HL-60/S4 (cell line): ENCODE data around the gene KATNB1.
"Not testable (repeated sequence)": the region's sequence is repeated elsewhere in the genome, so short reads cannot be mapped to it uniquely, and the experiment has no call there.

ENCODE experiments used
- in situ Hi-C: fragments of 300-500 bp; cut with MboI; formaldehyde crosslinking; loops from 2 replicates; pipeline ENCODE4 v1.14.3; 2022; ENCODE audit warnings: low sequenced_read_pairs

Gene KATNB1

DNA sequence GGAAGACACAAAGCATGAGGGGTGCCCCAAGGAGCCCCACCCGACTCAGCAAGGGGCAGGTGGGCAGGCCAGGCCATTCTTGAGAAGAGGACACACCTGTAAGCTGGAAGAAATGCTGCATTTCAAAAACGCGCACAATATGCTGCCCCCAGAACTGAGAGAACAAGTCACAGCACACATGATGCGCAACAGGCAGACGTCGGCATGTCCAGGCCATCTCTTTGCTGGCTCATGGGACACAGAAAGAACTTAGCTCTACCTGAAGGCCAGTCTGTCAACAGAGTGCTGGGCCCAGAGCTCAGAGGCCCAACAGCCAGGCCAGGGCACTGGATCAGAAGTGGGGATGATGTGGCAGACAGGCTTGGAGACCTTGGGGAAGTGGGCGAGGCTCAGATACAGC, 48.8 kb downstream of the KATNB1 start:
- in situ Hi-C loops = no loop called here

DNA sequence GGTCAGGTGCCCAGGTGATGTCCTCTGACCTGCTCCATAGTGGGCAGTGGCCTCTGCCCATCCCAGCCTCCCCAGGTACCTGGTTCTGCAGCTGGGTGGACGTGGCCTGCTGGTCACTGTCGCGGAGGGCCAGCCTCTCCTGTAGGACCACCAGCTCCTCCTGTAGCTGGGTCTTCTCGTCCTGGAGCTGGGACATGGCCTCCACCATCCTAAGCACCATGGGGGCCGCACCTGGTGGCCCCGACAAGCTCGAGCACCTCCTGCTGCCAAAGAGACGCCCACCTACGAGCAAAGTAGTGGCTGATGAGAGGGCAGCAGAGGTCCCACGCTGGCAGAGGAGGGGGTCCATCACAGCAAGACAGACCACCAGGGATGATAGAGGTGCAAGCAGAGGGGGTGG, 49.8 kb downstream of the KATNB1 start:
- in situ Hi-C loops = no loop called here

DNA sequence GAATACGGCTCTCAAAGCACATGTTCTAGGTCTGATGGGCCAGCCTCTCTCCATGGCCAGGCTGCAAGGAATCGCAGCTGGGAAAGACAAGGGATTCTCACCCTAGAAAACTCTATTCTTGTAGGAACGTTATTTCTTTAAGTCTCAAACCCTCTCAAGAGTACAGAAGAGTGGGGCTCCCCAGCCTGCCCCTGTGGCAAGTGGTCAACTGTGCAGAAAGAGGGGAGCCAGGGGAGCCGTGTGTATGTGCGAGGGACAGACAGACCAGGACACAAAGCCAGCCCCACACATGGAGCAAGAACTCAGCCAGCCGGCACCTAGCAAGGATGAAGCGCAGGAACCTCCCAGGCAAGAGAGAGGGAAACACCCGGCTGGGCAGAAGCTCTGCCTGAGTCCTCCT, 50.4 kb downstream of the KATNB1 start:
- in situ Hi-C loops = no loop called here

DNA sequence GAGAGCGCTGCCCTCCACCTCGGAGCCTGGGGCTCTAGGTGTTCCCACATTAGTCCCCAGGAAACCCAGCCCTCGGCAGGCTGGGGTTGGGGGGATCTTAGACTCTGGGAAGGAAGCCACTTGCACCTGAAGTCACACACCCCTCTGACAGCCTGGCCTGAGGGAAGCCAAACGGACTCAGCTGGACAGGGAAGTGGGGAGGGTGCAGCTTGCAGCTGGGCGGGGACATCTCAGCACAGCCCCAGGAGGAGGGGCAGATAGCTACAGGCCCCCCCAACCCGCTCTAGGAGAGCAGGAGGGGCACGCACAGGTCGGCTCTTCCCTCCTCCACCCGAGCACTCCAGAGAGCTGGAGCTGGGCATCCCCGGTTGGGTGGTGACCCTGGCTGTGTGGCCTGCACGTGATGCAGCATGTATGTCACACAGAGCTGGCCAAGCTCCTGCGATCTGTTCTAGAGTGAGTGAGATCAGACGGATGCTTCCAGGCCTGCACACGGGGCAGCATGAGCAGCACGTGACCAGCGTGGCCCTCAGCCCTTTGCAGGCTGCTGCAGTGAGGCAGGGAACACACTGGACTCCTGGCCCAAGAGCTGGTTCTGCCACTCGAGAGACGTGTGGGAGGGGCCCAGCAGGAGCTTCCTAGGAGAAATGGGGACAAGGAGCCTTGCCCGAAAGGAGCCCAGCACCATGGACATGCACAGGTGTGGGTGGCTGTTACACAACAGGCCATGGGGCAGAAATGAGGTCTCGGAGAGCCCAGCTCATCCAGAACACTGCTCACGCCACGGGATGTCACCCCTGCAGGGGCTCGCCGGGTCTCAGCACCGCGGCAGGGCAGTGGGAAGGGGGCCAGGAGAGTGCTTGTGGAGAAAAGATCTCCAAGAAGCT, 51.3 kb downstream of the KATNB1 start:
- in situ Hi-C loops = no loop called here

DNA sequence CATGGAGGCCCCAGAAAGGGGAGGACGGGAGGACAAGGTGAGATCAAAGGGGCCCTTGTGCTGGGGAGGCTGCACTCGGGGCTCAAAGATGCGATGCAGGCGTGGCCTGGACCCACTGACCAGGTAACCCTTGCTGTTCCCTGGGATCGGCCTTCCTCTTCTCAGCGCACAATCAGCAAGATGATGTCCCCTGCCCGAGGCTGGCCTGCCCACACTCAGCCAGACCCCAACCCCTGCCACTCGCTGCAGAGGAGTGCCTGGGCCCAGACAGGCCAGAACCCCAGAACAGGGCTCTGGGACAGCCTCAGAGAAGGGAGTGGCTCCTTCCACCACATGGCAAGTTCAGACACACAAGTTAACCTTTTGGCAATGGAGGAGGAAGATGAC, 51.9 kb downstream of the KATNB1 start:
- in situ Hi-C loops = no loop called here

DNA sequence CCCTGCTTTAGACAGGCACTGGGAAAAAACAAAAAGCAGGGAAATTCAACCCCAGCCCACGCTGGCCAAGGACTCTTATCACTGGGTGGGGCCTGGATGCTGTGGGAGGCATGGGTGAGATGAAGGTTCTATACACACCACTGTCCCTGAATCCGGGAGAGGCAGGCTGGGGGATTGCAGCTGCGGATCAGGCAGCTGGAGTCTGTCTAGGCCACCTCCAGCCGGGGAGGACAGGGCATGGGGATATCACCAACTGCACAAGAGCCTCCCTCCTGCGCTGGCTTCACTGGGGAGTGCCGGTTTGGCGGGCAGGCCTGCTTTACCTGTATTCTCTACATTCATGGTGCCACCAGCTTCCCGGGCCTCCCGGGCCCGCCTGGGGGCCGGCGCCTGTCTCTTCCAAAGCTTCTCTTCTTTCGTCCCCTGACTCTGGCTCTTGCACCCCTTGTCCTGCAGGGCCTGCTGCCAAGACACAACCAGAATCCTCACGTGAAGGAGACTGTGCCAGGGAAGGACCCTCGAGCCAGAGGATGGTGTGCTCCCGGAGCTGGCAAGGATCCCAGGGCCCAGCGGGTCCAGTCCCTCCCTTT, 52.8 kb downstream of the KATNB1 start:
- in situ Hi-C loops = no loop called here

DNA sequence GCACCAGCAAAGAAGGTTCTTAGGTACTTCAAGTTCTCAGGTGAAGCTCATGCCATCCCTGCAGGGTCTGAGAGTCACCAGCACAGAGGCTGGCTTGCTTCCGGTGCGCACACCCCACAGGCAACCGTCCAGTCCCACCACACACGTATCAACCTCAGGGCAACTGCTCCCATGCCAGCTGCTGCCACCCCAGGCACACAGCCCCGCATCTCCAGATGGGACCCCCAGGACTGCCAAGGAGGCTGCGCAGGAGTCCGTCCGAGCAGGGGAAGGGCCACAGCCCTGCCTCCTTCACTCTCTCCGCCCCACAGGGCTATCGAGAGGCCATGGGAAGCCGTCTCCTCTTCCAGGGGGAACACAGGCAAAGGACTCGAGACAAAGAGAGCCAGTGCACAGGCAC, 53.4 kb downstream of the KATNB1 start:
- in situ Hi-C loops = no loop called here

DNA sequence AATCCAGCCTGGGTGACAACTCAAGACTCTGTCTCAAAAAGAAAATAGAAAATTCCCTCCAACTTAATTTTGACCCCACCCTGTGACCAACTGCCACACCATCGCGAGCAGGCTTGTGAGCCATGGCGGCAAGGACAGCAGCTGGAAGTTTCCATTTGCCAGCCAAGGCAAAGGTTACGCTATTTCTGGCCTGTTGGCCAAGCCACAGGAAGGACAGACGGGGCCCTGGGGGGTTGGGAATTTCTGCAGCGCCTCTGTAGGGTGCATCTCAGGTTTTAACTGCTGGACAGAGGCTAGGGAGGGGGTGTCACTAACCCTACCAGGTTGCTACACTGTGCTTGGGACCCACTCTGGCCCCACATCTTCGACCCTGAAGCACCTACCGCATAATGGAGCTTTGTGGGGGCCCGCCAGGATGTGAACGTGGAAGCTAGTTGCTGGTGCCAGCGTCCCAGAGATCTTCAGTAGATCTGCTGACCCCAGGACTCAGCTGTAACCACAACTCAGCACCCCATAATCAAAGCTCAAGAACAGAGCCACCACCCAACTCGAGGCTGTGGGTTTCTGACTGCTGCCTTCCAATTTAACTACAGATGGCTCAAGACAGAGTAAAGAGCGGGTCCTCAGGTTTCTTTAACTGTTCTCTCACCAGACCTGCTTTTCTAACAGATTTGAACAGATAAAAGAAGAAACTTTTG, 55.8 kb downstream of the KATNB1 start:
- in situ Hi-C loops = no loop called here

DNA sequence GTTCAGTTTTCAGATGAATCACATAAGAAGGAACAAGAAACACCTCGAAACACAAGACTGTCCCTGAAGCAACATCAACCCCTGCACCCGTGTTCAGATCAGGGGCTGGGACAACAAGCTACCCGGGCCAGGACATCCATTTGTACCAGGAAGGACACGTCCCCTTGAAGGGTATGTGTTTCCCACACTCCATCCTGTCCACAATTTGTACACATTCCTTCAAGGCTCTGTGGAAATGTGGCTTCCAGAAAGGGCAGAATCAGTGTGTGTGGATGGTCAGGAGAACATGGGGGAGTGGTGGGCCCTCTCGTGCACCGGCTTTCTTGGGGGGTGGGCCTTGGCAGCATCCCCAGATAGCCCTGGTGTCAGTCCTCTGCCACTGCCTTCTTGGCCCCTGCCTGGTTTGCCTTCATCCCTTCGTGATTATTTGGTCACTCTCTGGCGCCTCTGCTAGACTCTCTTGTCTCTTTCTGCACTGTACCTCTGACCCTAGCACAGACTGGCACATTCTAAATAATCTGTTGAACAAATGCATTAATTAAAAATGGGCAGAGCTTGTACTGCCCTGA, 56.4 kb downstream of the KATNB1 start:
- in situ Hi-C loops = no loop called here

DNA sequence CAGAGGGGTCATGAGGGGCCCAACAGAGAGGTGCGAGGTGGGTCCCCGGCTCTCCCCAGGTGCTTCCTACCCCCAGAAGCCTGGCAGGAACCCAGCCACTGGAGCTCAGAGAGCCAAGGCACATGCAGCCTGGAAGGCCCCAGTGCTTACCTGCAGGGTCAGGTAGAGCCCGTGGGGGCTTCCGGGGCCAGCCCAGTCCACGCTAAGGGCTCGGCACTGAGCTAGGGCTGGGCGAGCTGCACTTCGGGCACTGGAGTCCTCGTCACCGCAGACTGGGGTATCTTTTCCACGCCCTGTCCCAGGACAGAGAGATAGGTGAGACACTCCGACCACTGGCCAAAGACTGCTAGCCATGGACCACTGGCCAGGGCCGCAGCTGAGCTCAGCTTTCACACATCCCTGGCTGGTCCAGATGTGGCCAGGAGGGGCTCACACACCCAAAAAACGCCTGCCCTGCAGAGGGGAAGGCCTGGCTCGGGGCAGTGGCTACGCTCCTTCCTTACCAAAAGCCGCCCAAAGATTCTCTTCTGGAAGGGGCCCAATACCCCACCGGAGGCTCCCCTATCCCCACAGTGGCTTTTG, 59.4 kb downstream of the KATNB1 start:
- in situ Hi-C loops = no loop called here

DNA sequence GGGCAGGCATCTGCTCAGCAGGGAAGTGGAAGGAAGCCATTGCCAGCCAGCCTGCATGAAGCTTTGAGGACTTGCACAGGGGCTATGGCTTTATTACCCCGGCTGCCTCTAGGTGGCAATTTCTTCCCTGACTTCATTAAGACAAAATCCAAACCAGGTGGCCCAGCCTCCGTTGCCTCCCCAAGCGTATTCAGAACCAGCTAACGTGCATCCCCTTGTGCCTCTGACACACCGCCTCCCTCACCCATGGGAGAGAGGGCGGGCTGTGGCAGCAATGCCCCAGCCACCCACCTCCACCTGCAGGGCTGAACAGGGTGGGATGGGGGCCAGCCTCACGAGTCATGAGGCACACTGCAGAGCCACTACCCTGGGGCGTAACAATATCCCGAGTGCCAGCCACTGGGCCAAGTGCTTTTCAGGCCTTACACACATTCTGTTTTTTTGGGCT, 59.9 kb downstream of the KATNB1 start:
- in situ Hi-C loops = no loop called here

DNA sequence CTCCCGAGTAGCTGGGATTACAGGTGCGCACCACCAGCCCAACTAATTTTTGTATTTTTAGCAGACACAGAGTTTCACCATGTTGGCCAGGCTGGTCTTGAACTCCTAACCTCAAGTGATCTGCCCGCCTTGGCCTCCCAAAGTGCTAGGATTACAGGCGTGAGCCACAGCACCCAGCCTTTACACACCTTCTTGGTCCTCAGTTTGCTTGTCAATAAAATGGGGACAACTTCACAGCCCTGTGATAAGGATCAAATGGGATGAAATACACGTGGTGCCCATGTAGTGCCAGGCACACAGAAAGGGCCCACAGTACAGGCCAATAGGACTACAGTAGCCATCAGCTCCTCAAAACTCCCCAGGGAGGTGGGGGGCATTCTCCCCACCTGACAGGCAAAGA, 60.4 kb downstream of the KATNB1 start:
- in situ Hi-C loops = not testable (repeated sequence)

DNA sequence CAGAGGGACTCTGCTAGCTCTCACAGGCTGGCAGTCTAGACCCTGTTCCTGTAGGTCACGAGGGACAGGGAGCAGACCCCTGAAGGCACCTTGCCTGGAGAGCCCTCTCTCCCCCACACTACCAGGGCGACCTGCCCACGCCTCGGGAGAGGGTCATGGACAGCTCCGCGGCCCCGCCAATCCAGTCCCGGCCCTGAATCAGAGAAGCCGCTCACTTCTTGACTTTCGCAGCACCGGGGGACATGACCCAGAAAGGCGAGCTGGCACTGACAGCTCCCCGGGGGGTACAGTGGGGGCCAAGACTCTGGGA, 61.6 kb downstream of the KATNB1 start:
- in situ Hi-C loops = no loop called here

DNA sequence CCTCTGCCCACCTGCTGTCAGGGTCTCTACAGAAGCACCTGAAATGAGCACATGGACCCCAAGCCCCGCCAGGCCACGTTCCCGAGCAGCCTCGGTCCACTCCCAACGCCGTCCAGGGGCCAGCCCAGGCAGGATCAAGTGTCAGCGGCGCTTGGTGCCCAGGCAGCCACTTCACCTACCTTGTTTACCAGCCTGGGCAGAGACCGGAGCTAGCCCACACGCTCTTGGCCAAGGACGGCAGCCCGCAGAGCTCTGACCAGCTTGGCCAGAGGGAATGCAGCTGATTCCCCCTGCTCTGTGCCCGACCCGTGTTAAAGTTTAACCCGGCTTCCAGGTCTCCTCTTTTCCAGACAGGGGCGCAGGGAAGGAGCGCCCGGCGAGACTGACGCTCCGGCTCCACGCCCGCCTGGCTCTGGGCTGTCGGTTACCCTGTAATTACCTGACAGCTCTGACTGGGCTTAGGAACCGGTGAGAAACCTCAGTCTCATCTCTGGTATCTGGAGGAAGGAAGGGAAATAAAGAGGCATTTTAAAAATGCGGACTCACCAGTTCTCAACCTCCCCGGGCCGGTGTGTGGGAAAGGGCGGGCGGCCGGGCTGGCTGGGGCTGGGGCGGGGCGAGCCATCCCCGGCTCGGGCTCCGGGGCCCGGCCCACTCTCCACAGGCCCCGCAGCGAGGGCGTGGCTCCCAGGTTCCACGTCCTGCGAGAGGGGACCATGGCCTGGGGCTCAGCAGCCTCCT, 62.1 kb downstream of the KATNB1 start:
- in situ Hi-C loops = no loop called here

DNA sequence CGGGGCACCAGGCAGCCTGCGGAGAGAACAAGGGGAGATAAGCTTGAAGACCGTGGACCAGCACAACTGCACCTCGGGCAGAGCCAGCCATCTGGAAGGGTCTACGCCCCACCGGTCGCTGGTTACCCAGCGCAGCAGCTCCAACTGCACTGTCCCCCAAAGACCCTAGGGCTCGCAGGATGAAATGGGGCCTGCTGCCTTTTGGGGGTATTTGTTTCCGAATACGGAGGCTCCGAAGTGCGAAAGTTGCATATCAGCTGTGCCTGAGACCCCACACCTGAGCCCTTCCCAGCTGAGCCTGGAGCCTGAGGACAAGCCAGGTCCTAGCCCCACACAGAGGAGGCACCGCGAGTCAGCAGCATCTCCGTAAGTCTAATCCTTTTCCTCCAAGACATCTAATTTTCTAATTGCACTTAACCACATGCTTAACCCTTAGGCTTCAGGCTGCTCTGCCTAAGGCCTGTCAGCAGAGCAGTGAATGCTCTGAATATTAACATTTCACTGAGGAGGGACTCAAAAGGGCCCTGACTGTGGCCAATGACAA, 62.8 kb downstream of the KATNB1 start:
- in situ Hi-C loops = no loop called here

DNA sequence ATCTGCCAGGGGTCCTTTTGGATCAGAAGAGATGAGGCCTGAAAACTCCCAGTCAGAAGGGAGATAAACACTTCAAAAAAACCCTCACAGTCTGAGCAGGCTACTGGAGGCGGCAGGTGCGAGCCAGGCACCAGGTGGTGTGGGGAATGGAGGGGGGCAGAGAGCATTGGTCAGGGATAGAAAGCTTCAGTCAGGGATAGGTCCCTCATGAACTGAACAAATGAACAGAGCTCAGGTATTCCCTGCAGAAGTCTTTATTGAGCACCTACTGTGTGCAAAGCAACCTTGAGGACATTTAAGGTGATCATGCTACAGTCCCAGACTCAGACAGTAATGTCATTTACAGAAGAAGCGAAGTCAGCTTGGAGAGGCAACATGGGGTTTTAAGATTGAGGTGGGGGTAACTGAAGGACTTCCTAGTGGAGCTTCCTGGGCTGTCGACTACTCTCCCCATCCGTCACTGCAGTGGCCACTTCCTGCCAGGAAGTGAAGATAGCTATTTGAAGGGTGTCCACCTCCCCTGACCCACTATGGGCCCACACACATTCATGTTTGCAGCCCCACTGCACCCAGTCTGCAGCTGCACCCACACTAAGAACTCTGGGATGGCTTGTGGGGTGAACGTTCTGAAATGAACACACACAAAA, 63.5 kb downstream of the KATNB1 start:
- in situ Hi-C loops = no loop called here

DNA sequence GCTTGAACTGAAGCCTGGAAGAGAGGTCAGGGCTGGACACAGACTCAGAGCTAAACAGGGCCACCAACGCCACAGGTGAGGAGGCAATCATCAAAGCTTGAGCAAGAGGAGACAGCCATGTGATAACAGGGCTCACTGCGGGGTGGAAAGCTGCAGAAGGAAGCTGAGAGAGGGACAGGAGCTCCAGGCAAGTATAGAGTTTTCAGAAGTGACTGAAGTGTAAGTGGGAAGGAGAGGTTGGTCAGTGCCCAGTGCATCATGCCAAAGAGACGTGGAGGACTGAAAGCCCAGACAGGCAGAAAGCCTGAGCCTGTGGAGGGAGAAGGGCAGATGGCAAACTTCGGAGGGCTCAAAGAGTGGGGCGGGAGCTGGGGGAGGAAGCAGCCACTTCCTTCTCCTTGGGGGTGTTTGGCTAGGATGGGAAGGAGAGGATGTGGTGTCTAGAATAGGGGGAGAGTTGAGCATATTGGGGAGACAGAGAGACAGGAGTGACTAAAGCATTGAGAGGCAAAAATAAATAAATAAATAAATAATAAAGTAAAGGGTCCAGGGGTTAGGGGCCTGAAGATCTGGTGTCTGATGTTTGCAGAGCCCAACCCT, 64.1 kb downstream of the KATNB1 start:
- in situ Hi-C loops = no loop called here

DNA sequence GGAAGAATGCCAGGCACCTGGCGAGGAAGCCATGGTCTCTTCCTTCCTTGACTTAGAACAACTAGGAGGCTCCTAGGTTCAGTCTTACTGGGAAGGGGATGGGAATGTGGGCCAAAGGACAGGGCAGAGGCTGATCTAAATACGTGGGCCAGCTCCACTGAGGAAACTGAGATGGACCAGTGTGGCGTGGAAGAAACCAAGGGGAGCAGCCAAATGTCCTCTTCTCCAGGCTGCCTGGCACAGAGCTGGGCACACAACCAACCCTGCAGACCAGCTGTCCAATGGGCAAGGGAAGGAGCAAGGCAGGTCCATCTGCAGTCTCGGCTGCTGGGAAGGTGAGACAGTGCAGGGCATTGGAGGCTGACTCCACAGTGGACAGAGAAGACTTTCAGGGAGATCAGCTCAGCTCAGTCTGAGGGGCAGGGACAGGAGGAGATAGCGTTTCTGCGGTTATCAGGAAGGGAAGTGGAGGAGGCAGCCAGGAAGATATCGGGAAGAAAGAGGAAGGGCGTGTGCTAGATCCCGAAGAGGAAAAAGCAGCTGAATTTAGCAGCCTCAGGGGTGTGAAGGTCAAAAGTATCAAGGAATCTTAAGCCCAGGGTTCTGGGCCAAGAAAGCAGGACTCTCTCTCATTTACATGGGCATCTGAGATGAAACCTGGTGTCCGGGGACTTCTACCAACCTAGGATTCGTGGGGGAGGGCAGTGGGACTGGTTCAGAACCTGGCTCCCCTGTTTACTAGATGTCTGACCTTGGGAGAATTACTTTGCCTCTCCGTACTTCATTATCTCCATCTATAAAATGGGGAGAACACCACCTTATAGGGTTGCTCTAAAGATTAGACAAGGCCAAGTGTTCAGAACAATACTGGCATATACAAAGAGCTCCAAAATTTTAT, 64.9 kb downstream of the KATNB1 start:
- in situ Hi-C loops = no loop called here
